Measurements from ENCODE around the gene RCL1. TPM values are rescaled to one million over a fixed set of nuclear protein-coding genes. Genes with fewer than 3 reads are reported as not detected.

The RCL1 gene
- total RNA-seq, 1 experiment from 2014 or later: 34.4 TPM

DNA sequence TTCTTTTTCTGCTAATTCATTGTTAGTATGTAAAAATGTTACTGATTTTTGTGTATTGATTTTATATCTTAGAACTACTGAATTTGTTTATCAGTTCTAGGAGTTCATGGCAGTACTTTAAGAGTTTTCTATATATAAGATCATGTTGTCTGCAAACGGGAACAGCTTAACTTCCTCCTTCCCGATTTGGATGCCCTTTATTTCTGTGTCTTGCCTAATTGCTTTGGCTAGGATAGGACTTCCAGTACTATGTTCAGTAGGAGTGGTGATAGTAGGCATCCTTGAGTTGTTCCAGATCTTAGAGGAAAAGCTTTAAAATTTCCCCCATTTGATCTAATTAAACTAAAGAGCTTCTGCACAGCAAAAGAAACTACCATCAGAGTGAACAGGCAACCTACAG lies 20.1 kb downstream of the RCL1 start:
- Histone ChIP-seq H2BK120ac (ENCODE audit: low read depth, low read length, poor library complexity, severe bottlenecking) (no peak overlapping the region), H3K14ac (ENCODE audit: insufficient read depth, low read length) (no peak overlapping the region), H2BK5ac (ENCODE audit: insufficient read length, low read length) (no peak overlapping the region), H3K23me2 (ENCODE audit: insufficient read length, low read depth, low read length, poor library complexity, severe bottlenecking) (no peaks in the 10 kb centered on the region), H2AFZ (ENCODE audit: low read length) (no peak overlapping the region), H3K23ac (ENCODE audit: insufficient read length, low read depth, low read length) (no peak overlapping the region), H3K27ac (ENCODE audit: insufficient read length, low read depth, low read length) (no peak overlapping the region), H3K27me3 (ENCODE audit: insufficient read depth, low read length) (no peaks in the 10 kb centered on the region), H3K9me3 (ENCODE audit: control insufficient read depth, low read depth, low read length) (no peaks in the 10 kb centered on the region), H3K4ac (ENCODE audit: low read depth, low read length) (no peak overlapping the region), H2BK12ac (ENCODE audit: insufficient read length, low read depth, low read length) (no peak overlapping the region), H2AK5ac (ENCODE audit: insufficient read length, low read length) (no peak overlapping the region), H4K20me1 (ENCODE audit: control insufficient read depth, insufficient read depth, insufficient read length) (no peaks in the 10 kb centered on the region), H3K4me2 (ENCODE audit: insufficient read depth, insufficient read length, low read length) (no peak overlapping the region), H2BK20ac (ENCODE audit: low read depth, low read length, poor library complexity, severe bottlenecking) (no peak overlapping the region), H4K8ac (replicated peaks; ENCODE audit: insufficient read length, low read depth, low read length) (no peak overlapping the region), H4K5ac (ENCODE audit: insufficient read length, low read depth, low read length) (no peak overlapping the region), H3T11ph (ENCODE audit: low read length) (no peak overlapping the region), H3K9ac (ENCODE audit: extremely low read depth, insufficient read length, low read length) (no peak overlapping the region), H3K18ac (ENCODE audit: insufficient read length, low read depth, low read length) (no peak overlapping the region), H2BK15ac (ENCODE audit: low read depth, low read length) (no peak overlapping the region), H3K79me2 (ENCODE audit: insufficient read depth, low read length) (peaks cover 6% of the 10 kb centered on the region; the same call in 1 of the 2 replicates), H4K91ac (ENCODE audit: insufficient read length, low read depth, low read length) (no peak overlapping the region), H3K56ac (ENCODE audit: insufficient read length, low read depth, low read length) (no peak overlapping the region), H3K4me1 (ENCODE audit: insufficient read depth, low read length) (no peaks in the 10 kb centered on the region), H3K79me1 (ENCODE audit: insufficient read depth, low read depth, low read length, poor library complexity, severe bottlenecking) (peaks cover 2% of the 10 kb centered on the region)
- H3K9me3 Mint-ChIP-seq: peaks cover 0 to 2% of the 10 kb centered on the region in 2 experiments; a peak in 1 of 5 replicates
- no peaks in the 10 kb centered on the region; the same call in 1 of the 2 replicates for H3K27me3 Mint-ChIP-seq (ENCODE audit: low read depth)
- H3K4me1 Mint-ChIP-seq: peaks cover 5 to 9% of the 10 kb centered on the region in 2 experiments
- H3K4me3 Mint-ChIP-seq: no peak overlapping the region
- no CpG with 5 or more reads among the region's 2 CpGs for WGBS (ENCODE audit: extremely low coverage, insufficient read length, low lambda C conversion rate)
- TF ChIP-seq, protein P1, sequence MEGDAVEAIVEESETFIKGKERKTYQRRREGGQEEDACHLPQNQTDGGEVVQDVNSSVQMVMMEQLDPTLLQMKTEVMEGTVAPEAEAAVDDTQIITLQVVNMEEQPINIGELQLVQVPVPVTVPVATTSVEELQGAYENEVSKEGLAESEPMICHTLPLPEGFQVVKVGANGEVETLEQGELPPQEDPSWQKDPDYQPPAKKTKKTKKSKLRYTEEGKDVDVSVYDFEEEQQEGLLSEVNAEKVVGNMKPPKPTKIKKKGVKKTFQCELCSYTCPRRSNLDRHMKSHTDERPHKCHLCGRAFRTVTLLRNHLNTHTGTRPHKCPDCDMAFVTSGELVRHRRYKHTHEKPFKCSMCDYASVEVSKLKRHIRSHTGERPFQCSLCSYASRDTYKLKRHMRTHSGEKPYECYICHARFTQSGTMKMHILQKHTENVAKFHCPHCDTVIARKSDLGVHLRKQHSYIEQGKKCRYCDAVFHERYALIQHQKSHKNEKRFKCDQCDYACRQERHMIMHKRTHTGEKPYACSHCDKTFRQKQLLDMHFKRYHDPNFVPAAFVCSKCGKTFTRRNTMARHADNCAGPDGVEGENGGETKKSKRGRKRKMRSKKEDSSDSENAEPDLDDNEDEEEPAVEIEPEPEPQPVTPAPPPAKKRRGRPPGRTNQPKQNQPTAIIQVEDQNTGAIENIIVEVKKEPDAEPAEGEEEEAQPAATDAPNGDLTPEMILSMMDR (conservative IDR thresholded peaks at IDR 0.05): no peak
- no peak for DNase-seq
- peaks cover 0 to 8% (median 5%) of the 10 kb centered on the region in 3 experiments; a peak in 3 of 7 replicates for H3K36me3 Mint-ChIP-seq (ENCODE audit: insufficient read depth in 1 of 3, low read depth in 3 of 3)
- no peak overlapping the region for H3K27ac Mint-ChIP-seq
